ENCODE data around the gene FBXW9. TPM values are rescaled to one million over a fixed set of nuclear protein-coding genes. Genes with fewer than 3 reads are reported as not detected.

Gene FBXW9
- total RNA-seq, 1 experiment from 2014 or later: 12.4 TPM

DNA sequence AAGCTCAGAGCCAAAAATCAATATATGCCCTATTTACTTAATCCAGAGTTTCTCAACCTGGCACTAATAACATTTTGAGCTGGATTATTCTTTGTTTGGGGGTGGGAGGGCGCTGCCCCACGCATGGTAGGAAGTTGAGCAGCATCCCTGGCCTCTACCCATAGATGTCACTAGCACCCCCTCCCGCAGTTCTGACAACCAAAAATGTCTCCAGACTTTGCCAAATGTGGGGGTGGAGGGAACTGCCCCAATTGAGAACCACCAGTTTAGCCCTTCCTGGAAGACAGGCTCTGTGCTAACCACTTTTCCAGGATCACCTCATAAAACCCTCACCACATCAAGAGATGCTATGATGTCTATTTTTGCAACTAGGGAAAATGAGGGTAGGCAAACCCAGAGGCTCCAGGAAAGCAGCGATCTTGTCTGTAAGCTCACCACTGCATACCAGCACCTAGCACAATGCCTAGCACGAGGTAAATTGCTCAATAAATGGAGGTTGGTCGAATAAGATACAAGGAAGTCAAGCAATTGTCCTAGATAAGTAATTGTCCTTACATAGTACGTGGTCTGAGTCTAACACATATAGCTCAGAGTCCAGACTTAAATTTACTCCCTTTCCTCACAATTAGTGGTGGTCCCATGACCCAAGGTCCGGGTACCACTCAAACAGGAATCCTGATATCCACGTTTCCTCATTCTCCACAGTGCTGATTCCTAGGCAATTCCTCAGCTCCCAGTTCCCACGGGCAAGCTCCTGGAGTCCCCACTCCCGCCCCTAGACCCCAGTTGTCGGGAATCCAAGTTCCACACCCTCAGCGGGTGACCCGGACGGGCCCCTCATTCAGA lies 37.2 kb upstream of the FBXW9 start:
- ChIA-PET POLR2A (interaction anchor here (0.6 to 1.5 kb wide), 3 partner anchors 10 to 71 kb away, joined by 3 to 4 read pairs (median 4); partner anchors contain the start of gene TNPO2), CTCF (interaction anchor here (1.2 kb wide), 1 partner anchor 114 kb away, joined by 3 read pairs; no protein-coding TSS in a partner anchor)
- DNase-seq (ENCODE audit: low read depth, low spot score) (no peak), ATAC-seq (no peak)
- Histone ChIP-seq H3K27ac (ENCODE audit: low read length) (peak overlapping the region; percentile 95), H3K27me3 (ENCODE audit: control insufficient read depth, insufficient read depth, low read length) (no peaks in the 10 kb centered on the region), H3K36me3 (ENCODE audit: control insufficient read depth, insufficient read depth, low read length) (peaks cover 14% of the 10 kb centered on the region; the same call in 1 of the 2 replicates), H3K4me3 (ENCODE audit: low read depth in 2 of 2, low read length in 2 of 2) (peak overlapping the region; percentile 92 to 96), H3K9me3 (ENCODE audit: control insufficient read depth, insufficient read depth, low read depth, low read length) (no peaks in the 10 kb centered on the region), H3K4me1 (ENCODE audit: control insufficient read depth, insufficient read depth, low read length) (peaks cover 19% of the 10 kb centered on the region)
- in situ Hi-C loops (cut with HindIII; ENCODE audit: low pct_unique_long_range_greater_than_20kb, low sequenced_read_pairs): no loop called here
- no TSS peak for BruUV-seq (replicated peaks)
- TF ChIP-seq, protein P1, sequence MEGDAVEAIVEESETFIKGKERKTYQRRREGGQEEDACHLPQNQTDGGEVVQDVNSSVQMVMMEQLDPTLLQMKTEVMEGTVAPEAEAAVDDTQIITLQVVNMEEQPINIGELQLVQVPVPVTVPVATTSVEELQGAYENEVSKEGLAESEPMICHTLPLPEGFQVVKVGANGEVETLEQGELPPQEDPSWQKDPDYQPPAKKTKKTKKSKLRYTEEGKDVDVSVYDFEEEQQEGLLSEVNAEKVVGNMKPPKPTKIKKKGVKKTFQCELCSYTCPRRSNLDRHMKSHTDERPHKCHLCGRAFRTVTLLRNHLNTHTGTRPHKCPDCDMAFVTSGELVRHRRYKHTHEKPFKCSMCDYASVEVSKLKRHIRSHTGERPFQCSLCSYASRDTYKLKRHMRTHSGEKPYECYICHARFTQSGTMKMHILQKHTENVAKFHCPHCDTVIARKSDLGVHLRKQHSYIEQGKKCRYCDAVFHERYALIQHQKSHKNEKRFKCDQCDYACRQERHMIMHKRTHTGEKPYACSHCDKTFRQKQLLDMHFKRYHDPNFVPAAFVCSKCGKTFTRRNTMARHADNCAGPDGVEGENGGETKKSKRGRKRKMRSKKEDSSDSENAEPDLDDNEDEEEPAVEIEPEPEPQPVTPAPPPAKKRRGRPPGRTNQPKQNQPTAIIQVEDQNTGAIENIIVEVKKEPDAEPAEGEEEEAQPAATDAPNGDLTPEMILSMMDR (IDR thresholded peaks at IDR 0.05): no peak
- TF ChIP-seq, protein P2, sequence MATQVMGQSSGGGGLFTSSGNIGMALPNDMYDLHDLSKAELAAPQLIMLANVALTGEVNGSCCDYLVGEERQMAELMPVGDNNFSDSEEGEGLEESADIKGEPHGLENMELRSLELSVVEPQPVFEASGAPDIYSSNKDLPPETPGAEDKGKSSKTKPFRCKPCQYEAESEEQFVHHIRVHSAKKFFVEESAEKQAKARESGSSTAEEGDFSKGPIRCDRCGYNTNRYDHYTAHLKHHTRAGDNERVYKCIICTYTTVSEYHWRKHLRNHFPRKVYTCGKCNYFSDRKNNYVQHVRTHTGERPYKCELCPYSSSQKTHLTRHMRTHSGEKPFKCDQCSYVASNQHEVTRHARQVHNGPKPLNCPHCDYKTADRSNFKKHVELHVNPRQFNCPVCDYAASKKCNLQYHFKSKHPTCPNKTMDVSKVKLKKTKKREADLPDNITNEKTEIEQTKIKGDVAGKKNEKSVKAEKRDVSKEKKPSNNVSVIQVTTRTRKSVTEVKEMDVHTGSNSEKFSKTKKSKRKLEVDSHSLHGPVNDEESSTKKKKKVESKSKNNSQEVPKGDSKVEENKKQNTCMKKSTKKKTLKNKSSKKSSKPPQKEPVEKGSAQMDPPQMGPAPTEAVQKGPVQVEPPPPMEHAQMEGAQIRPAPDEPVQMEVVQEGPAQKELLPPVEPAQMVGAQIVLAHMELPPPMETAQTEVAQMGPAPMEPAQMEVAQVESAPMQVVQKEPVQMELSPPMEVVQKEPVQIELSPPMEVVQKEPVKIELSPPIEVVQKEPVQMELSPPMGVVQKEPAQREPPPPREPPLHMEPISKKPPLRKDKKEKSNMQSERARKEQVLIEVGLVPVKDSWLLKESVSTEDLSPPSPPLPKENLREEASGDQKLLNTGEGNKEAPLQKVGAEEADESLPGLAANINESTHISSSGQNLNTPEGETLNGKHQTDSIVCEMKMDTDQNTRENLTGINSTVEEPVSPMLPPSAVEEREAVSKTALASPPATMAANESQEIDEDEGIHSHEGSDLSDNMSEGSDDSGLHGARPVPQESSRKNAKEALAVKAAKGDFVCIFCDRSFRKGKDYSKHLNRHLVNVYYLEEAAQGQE (IDR thresholded peaks at IDR 0.05; ENCODE audit: insufficient read depth in 1 of 2, low read depth in 2 of 2, low read length in 1 of 2): no peak
- intact Hi-C loops (cut with micrococcal nuclease; ENCODE audit: unreplicated experiment): no loop called here

DNA sequence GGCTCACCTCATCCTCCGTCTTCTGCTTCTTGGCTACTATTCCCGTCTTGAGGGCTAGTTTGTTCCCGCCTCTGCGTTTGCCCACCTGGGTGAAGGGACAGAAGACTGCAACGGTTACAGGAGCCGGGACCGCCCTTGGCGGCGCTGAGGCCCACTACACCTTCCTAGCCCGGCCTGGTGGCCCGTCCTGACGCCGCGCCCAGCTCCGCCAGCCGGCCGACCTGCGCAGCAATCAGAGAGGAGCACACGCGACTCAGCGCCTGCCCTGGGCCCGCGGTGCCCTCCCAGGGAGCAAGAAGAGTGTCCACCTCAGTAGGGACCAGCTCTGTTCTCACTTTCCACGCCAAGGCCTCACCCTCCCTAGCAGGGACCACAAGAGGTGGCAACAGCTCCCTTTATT lies 34.9 kb upstream of the FBXW9 start:
- in situ Hi-C loops (cut with HindIII; ENCODE audit: low pct_unique_long_range_greater_than_20kb, low sequenced_read_pairs): no loop called here
- ChIA-PET POLR2A (no interaction called here), CTCF (no interaction called here)
- intact Hi-C loops (cut with micrococcal nuclease; ENCODE audit: unreplicated experiment): no loop called here
- TF ChIP-seq, protein P1 (IDR thresholded peaks at IDR 0.05): no peak
- TF ChIP-seq, protein P2 (IDR thresholded peaks at IDR 0.05; ENCODE audit: insufficient read depth in 1 of 2, low read depth in 2 of 2, low read length in 1 of 2): no peak
- no peak for TF ChIP-seq TCF7L2 (IDR thresholded peaks at IDR 0.05; ENCODE audit: low read depth, low read length)
- TF ChIP-seq POLR2AphosphoS5 (IDR thresholded peaks at IDR 0.05; ENCODE audit: low read depth, low read length): no peak
- no peak for TF ChIP-seq SIN3A (IDR thresholded peaks at IDR 0.05; ENCODE audit: borderline replicate concordance, insufficient read depth, low read depth, low read length)
- BruUV-seq (replicated peaks): no TSS peak
- DNase-seq (ENCODE audit: low read depth, low spot score) (no peak), ATAC-seq (no peak)
- H3K36me3 ChIP-seq (ENCODE audit: control insufficient read depth, insufficient read depth, low read length): peaks cover 9% of the 10 kb centered on the region
- H3K27ac ChIP-seq (ENCODE audit: low read length): no peak overlapping the region
- H3K4me1 ChIP-seq (ENCODE audit: control insufficient read depth, insufficient read depth, low read length): peaks cover 13% of the 10 kb centered on the region
- no peaks in the 10 kb centered on the region for H3K27me3 ChIP-seq (ENCODE audit: control insufficient read depth, insufficient read depth, low read length)
- no peak overlapping the region for H3K4me3 ChIP-seq (ENCODE audit: low read depth in 2 of 2, low read length in 2 of 2)
- H3K9me3 ChIP-seq (ENCODE audit: control insufficient read depth, insufficient read depth, low read depth, low read length): no peaks in the 10 kb centered on the region

Data from Panc1 (cell line).